ENCODE data around the gene KLF7.

The KLF7 gene

GRCh38 chr2:207184348-207184747, 18.6 kb upstream of the KLF7 start:
- no peak overlapping the region for H3K4me3 ChIP-seq (ENCODE audit: low read length)
- TF ChIP-seq, protein P1, sequence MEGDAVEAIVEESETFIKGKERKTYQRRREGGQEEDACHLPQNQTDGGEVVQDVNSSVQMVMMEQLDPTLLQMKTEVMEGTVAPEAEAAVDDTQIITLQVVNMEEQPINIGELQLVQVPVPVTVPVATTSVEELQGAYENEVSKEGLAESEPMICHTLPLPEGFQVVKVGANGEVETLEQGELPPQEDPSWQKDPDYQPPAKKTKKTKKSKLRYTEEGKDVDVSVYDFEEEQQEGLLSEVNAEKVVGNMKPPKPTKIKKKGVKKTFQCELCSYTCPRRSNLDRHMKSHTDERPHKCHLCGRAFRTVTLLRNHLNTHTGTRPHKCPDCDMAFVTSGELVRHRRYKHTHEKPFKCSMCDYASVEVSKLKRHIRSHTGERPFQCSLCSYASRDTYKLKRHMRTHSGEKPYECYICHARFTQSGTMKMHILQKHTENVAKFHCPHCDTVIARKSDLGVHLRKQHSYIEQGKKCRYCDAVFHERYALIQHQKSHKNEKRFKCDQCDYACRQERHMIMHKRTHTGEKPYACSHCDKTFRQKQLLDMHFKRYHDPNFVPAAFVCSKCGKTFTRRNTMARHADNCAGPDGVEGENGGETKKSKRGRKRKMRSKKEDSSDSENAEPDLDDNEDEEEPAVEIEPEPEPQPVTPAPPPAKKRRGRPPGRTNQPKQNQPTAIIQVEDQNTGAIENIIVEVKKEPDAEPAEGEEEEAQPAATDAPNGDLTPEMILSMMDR (conservative IDR thresholded peaks at IDR 0.05; ENCODE audit: low read length), result no peak
- peak; percentile 55 for DNase-seq (ENCODE audit: low read depth)

DNA sequence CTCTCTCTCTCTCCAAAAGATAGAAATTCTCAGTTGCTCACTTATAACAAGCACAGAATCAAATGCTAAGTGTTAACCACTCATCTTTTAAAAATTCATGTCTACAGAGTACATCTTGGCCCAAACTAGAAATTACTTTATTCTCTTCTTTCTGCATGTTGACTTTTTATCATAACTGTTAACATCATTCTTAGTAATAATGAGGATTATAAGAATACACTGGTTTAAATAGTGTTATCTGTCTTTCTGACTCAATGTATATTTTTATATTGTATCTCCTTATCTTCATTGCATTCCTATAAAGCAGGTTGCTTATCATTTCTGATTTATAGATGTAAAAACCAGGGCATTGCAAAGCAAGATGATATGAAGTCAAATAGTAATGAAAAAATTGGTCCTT, 17.8 kb upstream of the KLF7 start:
- TF ChIP-seq, protein P1 (conservative IDR thresholded peaks at IDR 0.05; ENCODE audit: low read length), result no peak
- H3K4me3 ChIP-seq (ENCODE audit: low read length), result no peak overlapping the region
- DNase-seq (ENCODE audit: low read depth), result no peak

GRCh38 chr2:207182911-207183310, 17.2 kb upstream of the KLF7 start:
- no peak overlapping the region for H3K4me3 ChIP-seq (ENCODE audit: low read length)
- DNase-seq (ENCODE audit: low read depth), result peak; percentile 76
- TF ChIP-seq, protein P1 (conservative IDR thresholded peaks at IDR 0.05; ENCODE audit: low read length), result no peak

GRCh38 chr2:207181526-207182274, 16.0 kb upstream of the KLF7 start:
- H3K4me3 ChIP-seq (ENCODE audit: low read length), result no peak overlapping the region
- TF ChIP-seq, protein P1 (conservative IDR thresholded peaks at IDR 0.05; ENCODE audit: low read length), result no peak
- no peak for DNase-seq (ENCODE audit: low read depth)

GRCh38 chr2:207180741-207181140, 15.0 kb upstream of the KLF7 start:
- DNase-seq (ENCODE audit: low read depth), result no peak
- TF ChIP-seq, protein P1 (conservative IDR thresholded peaks at IDR 0.05; ENCODE audit: low read length), result no peak
- H3K4me3 ChIP-seq (ENCODE audit: low read length), result no peak overlapping the region

DNA sequence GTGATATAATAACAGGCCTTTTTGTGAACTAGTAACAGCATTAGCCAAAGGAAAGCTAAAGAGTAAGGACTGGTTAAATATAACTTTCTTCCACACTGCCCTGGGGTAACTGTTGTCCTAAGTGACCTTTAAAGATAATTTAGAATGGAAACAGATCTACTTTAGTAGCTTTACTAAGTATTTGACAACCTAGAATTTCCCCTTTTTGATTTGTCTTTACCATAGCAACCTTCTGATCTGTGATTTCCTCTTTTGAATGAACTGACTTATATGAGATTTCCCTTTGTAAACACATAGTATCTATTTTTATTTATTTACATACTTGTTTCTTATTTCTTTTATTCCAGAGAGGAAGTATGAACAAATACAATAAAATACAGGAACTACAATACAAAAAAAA, 10.5 kb upstream of the KLF7 start:
- H3K4me3 ChIP-seq (ENCODE audit: low read length), result no peak overlapping the region
- DNase-seq (ENCODE audit: low read depth), result no peak
- TF ChIP-seq, protein P1 (conservative IDR thresholded peaks at IDR 0.05; ENCODE audit: low read length), result no peak

- TF ChIP-seq, protein P1 (conservative IDR thresholded peaks at IDR 0.05; ENCODE audit: low read length), result no peak
Measured at GRCh38 chr2:207173641-207174040, 7.9 kb upstream of the KLF7 start.

More at GRCh38 chr2:207173641-207174040, 7.9 kb upstream of the KLF7 start:
- H3K4me3 ChIP-seq (ENCODE audit: low read length), result no peak overlapping the region
- no peak for DNase-seq (ENCODE audit: low read depth)
